HCT116 (cell line): Measurements from ENCODE around the gene RACGAP1. TPM values are rescaled to one million over a fixed set of nuclear protein-coding genes. Genes with fewer than 3 reads are reported as not detected.

Experiments
- ATAC-seq: fragments of 200-7000 bp; cut with Tn5 transposase; 2 replicates; pipeline ENCODE4 v1.9.1; 2020; ENCODE audit warnings: mild to moderate bottlenecking, moderate library complexity
- BruUV-seq: library from RNA; stranded (reverse); fragments of 400-500 nt; replicated peaks from 2 replicates; lab custom pipeline; 2021; lab: Mats Ljungman, UMichigan
- CTCF ChIA-PET: fragments of 300-600 bp; sonication (Branson Sonifier 250); formaldehyde crosslinking; loops from one replicate; lab custom pipeline; 2021; ENCODE audit warnings: antibody characterized with exemption; lab: Charles Lee
- POLR2A ChIA-PET: fragments of 300-600, 350-600 bp; sonication (Branson Sonifier 250); formaldehyde crosslinking; loops from one replicate; lab custom pipeline; 2021; ENCODE audit warnings: antibody characterized with exemption; lab: Charles Lee
- RAD21 ChIA-PET, 2 experiments: fragments of 300-600 bp; sonication (Branson Sonifier 250); formaldehyde crosslinking; loops; one replicate each; lab custom pipeline; 2023; ENCODE audit warnings: low total read pairs in 2 of 2; ENCODE audit not compliant: uncharacterized antibody in 2 of 2, unreplicated experiment in 2 of 2, low non-redundant PET in 1 of 2; lab: Charles Lee
- DNase-seq: peaks from one replicate; pipeline ENCODE4 v3.0.0-alpha.2; 2010; ENCODE audit warnings: low read depth, low spot score
- H2AFZ ChIP-seq: fragments of 200-600 bp; shearing (Covaris generic), sonication (generic); 2 replicates; pipeline ENCODE4 v1.6.1; 2017; ENCODE audit warnings: low read depth, mixed run types, mixed read lengths, antibody characterized with exemption, low read length; ENCODE audit not compliant: poor library complexity, severe bottlenecking
- H3K27ac ChIP-seq: 2 replicates; pipeline ENCODE4 v1.5.1; 2012; ENCODE audit warnings: low read depth, low read length
- H3K27me3 ChIP-seq: fragments of 200-600 bp; sonication (generic); 2 replicates; pipeline ENCODE4 v1.6.1; 2016; ENCODE audit warnings: mixed run types, low read length, mixed read lengths; ENCODE audit not compliant: insufficient read depth
- H3K36me3 ChIP-seq, 2 experiments: fragments of 200-500 bp in 1 of 2; fragments of 200-600 bp in 1 of 2; sonication (Bioruptor generic) in 1 of 2; sonication (generic) in 1 of 2; 2 replicates each; pipeline versions ENCODE4 v1.5.1 to v1.6.1; 2014 to 2016; ENCODE audit warnings: low read length in 2 of 2, inconsistent platforms in 1 of 2, mixed read lengths in 1 of 2, mixed run types in 1 of 2; ENCODE audit not compliant: insufficient read depth in 2 of 2, control insufficient read depth in 1 of 2
- H3K4me1 ChIP-seq, 2 experiments: fragments of 200-600 bp in 1 of 2; sonication (generic) in 1 of 2; 2 replicates each; pipeline versions ENCODE4 v1.5.1 to v1.6.1; 2012 to 2017; ENCODE audit warnings: low read length in 2 of 2, inconsistent platforms in 1 of 2, mild to moderate bottlenecking in 1 of 2, mixed read lengths in 1 of 2, mixed run types in 1 of 2, moderate library complexity in 1 of 2; ENCODE audit not compliant: insufficient read depth in 2 of 2, control insufficient read depth in 1 of 2
- H3K4me2 ChIP-seq: fragments of 200-600 bp; sonication (generic); 2 replicates; pipeline ENCODE4 v1.6.1; 2017; ENCODE audit warnings: mixed run types, low read length, mixed read lengths
- H3K4me3 ChIP-seq, 2 experiments: fragments of 200-600 bp in 1 of 2; sonication (generic) in 1 of 2; replicated peaks in 1 of 2; 2 replicates each; pipeline ENCODE4 v1.5.1; 2011 to 2016; ENCODE audit warnings: low read length in 2 of 2, control low read depth in 1 of 2, low read depth in 1 of 2, mild to moderate bottlenecking in 1 of 2, mixed read lengths in 1 of 2, mixed run types in 1 of 2
- H3K79me2 ChIP-seq: fragments of 200-600 bp; sonication (generic); 2 replicates; pipeline ENCODE4 v1.6.1; 2017; ENCODE audit warnings: mild to moderate bottlenecking, mixed run types, low read length, moderate library complexity, mixed read lengths; ENCODE audit not compliant: insufficient read depth
- H3K9ac ChIP-seq: fragments of 200-600 bp; sonication (generic); 2 replicates; pipeline ENCODE4 v1.6.1; 2016; ENCODE audit warnings: low read length, mixed read lengths
- H3K9me2 ChIP-seq: fragments of 200-600 bp; sonication (generic), shearing (Covaris generic); 2 replicates; pipeline ENCODE4 v1.6.1; 2017; ENCODE audit warnings: mixed run types, mild to moderate bottlenecking, moderate library complexity; ENCODE audit not compliant: insufficient read depth
- H3K9me3 ChIP-seq, 2 experiments: fragments of 200-500 bp in 1 of 2; fragments of 200-600 bp in 1 of 2; sonication (Bioruptor generic) in 1 of 2; sonication (generic) in 1 of 2; 2 replicates each; pipeline ENCODE4 v1.6.1; 2014 to 2017; ENCODE audit warnings: low read length in 2 of 2, mixed read lengths in 2 of 2, inconsistent platforms in 1 of 2, low read depth in 1 of 2, mild to moderate bottlenecking in 1 of 2, mixed run types in 1 of 2, moderate library complexity in 1 of 2; ENCODE audit not compliant: control insufficient read depth in 1 of 2, insufficient read depth in 1 of 2
- H4K20me1 ChIP-seq: fragments of 200-600 bp; sonication (generic), shearing (Covaris generic); 2 replicates; pipeline ENCODE4 v1.6.1; 2017; ENCODE audit warnings: mixed run types, mild to moderate bottlenecking, moderate library complexity; ENCODE audit not compliant: insufficient read depth
- CBX3 ChIP-seq: IDR thresholded peaks from 2 replicates; pipeline ENCODE4 v1.6.1; 2012; ENCODE audit warnings: low read depth
- CEBPB ChIP-seq: IDR thresholded peaks from 2 replicates; pipeline ENCODE4 v1.6.1; 2012; ENCODE audit warnings: low read depth
- EGR1 ChIP-seq: IDR thresholded peaks from 2 replicates; pipeline ENCODE4 v1.6.1; 2012; ENCODE audit warnings: low read depth
- EZH2 ChIP-seq: fragments of 200-600 bp; sonication (generic); IDR thresholded peaks from 2 replicates; pipeline ENCODE4 v1.6.1; 2017; ENCODE audit warnings: antibody characterized with exemption, mixed run types
- JUND ChIP-seq: IDR thresholded peaks from 2 replicates; pipeline ENCODE4 v1.6.1; 2012
- MAX ChIP-seq: IDR thresholded peaks from 2 replicates; pipeline ENCODE4 v1.6.1; 2012
- RAD21 ChIP-seq: IDR thresholded peaks from 2 replicates; pipeline ENCODE4 v1.6.1; 2012; ENCODE audit warnings: low read depth, mild to moderate bottlenecking
- YY1 ChIP-seq: IDR thresholded peaks from 2 replicates; pipeline ENCODE4 v1.6.1; 2011; ENCODE audit warnings: low read length, low read depth, moderate library complexity, mild to moderate bottlenecking; ENCODE audit not compliant: insufficient replicate concordance; ENCODE audit errors: extremely low read depth
- ZBTB33 ChIP-seq: IDR thresholded peaks from 2 replicates; pipeline ENCODE4 v1.6.1; 2011; ENCODE audit warnings: mild to moderate bottlenecking, low read length, moderate library complexity; ENCODE audit not compliant: insufficient replicate concordance; ENCODE audit errors: extremely low read depth
- ZFX ChIP-seq: fragments of 450-650 bp; IDR thresholded peaks from 2 replicates; pipeline ENCODE4 v1.6.1; 2017
- ZNF274 ChIP-seq: fragments of 200-500 bp; sonication (Bioruptor generic); IDR thresholded peaks from 2 replicates; pipeline ENCODE4 v1.6.1; 2014; ENCODE audit warnings: mild to moderate bottlenecking, low read depth, low read length, inconsistent platforms
- intact Hi-C: fragments of 100-400 bp; cut with micrococcal nuclease; formaldehyde crosslinking; loops from 2 replicates; pipeline ENCODE4 v1.10.0; 2022
- total RNA-seq: library from RNA; stranded (reverse); gene quantifications from one replicate; pipeline ENCODE4 v1.2.1, GENCODE V29; 2021; ENCODE audit not compliant: unreplicated experiment

RACGAP1 gene
- total RNA-seq, 1 experiment from 2014 or later = 147 TPM

GRCh38 chr12:49982246-49983087 is 42.8 kb downstream of the RACGAP1 start:
- no peak overlapping the region for H3K4me2 ChIP-seq
- no peak overlapping the region for H3K27ac ChIP-seq
- no TSS peak for BruUV-seq
- POLR2A ChIA-PET = no interaction called here
- peaks cover 7% of the 10 kb centered on the region in 2 experiments; a peak in 3 of 4 replicates for H3K36me3 ChIP-seq
- DNase-seq (no peak), ATAC-seq (no peak)
- RAD21 ChIA-PET = no interaction called here
- TF ChIP-seq RAD21 (no peak), CBX3 (no peak), ZNF274 (no peak), JUND (no peak), ZFX (no peak), YY1 (no peak), MAX (no peak), EZH2 (no peak), ZBTB33 (no peak), EGR1 (no peak), CEBPB (no peak)
- CTCF ChIA-PET = interaction anchor here (1.0 to 4.0 kb wide), 3 partner anchors 8 to 88 kb away, joined by 3 to 25 read pairs (median 3); no protein-coding TSS in a partner anchor
- no peaks in the 10 kb centered on the region for H3K9me2 ChIP-seq
- no peak overlapping the region for H2AFZ ChIP-seq
- H3K27me3 ChIP-seq = no peaks in the 10 kb centered on the region
- H3K9me3 ChIP-seq = no peaks in the 10 kb centered on the region
- H3K9ac ChIP-seq = no peak overlapping the region
- intact Hi-C loops = no loop called here
- H3K4me1 ChIP-seq = no peaks in the 10 kb centered on the region
- no peaks in the 10 kb centered on the region for H4K20me1 ChIP-seq
- no peaks in the 10 kb centered on the region for H3K79me2 ChIP-seq
- H3K4me3 ChIP-seq = no peak overlapping the region
